GM18517 (cell line): Measurements from ENCODE around the gene BMERB1.

Experiments used
- ATAC-seq: cut with Tn5 transposase; IDR thresholded peaks from one replicate; pipeline ENCODE4 v1.9.1; 2021; ENCODE audit warnings: mild to moderate bottlenecking, moderate library complexity; ENCODE audit not compliant: unreplicated experiment

The BMERB1 gene

GRCh38 chr16:15581127-15581815, 146.9 kb downstream of the BMERB1 start:
- ATAC-seq = no peak

DNA sequence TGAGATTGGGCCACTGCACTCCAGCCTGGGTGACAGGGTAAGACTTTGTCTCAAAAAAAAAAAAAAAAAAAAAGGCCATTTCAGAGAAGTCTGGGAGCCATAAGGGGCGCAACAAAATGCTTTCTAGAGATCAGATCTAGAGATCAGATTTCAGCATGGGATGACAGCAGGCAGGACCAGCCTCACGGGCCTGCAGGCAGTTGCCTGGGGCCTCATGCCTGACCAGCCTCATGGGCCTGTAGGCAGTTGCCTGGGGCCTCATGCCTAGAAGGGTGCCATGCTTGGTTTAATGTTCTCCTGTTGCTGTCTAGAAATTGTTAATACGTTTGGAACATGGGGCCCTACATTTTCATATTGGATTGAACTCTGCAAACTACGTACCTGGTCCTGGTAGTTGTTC, 149.1 kb downstream of the BMERB1 start:
- ATAC-seq = no peak

GRCh38 chr16:15585956-15586355, 151.6 kb downstream of the BMERB1 start:
- no peak for ATAC-seq

DNA sequence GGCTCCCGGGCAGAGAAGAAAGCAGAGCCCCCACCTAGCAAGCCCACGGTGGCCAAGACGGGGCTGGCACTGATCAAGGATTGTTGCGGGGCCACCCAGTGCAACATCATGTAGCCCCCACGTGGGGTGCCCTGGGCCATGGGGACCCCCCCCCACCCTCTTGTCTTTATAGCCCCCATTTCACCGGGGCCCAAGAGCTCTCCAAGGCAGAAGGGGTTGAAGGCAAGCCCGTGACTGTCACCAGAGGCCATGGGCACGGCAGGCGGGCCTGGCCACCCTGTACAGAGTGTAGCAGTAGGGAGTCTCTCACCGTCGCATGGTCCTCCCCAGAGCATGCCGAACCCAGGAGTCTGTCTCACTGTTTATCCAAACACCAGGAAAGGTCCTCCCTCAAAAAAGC, 152.3 kb downstream of the BMERB1 start:
- ATAC-seq = no peak

- no peak for ATAC-seq
Measured at GRCh38 chr16:15587152-15587825, 152.9 kb downstream of the BMERB1 start.

GRCh38 chr16:15592324-15592723, 157.9 kb downstream of the BMERB1 start:
- no peak for ATAC-seq

- ATAC-seq = no peak
Measured at GRCh38 chr16:15593235-15593634, 158.8 kb downstream of the BMERB1 start.

DNA sequence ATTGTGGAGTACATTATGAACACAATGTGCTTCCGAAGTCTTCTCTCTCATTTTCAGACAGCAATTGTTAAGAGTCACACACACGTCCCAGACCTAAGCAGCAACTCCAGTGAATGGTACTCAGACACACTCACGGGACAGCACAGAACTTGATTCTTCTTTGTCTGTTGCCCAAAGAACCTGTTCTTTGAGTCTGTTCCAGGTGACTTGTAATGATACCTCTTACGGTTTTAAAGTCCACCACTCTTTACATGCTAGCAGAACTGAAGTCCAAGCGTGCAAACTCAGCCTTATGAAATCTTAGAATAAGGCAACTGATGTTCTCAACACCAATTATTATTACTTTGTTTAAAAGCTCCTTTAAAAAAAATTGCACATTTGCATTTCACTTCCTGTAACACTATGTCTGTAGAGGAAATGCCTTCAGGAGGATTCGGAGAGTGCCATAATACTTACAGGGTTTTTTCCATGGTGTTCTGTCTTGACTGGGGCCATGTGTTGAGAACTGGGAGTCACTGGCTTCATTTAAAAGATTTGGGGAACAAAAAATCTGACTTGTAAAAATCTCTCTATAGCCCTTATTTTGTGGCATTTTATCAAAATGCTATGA, 160.4 kb downstream of the BMERB1 start:
- no peak for ATAC-seq

- ATAC-seq = no peak
Measured at GRCh38 chr16:15597135-15597534, 162.7 kb downstream of the BMERB1 start.

- ATAC-seq = no peak
Measured at GRCh38 chr16:15597822-15598647, 163.6 kb downstream of the BMERB1 start.

DNA sequence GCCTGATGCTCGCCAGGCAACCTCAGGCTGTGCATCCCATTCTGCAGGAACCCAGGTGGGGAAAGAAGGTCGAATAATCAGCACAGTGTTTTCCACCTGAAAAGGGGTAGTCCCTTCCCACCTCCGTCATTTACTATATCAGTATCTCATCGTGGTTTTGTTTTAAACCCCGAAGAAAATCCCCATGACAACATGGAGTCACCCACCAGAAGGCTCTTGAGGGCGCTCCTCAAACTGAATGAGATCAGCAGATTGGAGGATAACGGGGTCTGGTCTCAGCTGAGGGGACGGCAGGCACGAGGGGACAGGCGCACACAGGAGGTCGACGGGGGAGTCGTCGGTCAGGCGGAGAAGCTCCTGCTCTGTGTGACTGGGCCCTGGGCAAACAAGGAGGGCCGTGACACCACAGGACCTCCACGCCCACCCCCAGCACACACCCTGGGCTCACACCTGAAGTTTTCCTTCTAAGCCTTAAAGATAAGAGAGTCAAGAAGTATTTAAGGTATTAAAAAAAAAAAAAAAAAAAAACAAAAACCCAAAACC, 164.3 kb downstream of the BMERB1 start:
- ATAC-seq = no peak

- ATAC-seq = no peak
Measured at GRCh38 chr16:15599303-15600070, 165.1 kb downstream of the BMERB1 start.

DNA sequence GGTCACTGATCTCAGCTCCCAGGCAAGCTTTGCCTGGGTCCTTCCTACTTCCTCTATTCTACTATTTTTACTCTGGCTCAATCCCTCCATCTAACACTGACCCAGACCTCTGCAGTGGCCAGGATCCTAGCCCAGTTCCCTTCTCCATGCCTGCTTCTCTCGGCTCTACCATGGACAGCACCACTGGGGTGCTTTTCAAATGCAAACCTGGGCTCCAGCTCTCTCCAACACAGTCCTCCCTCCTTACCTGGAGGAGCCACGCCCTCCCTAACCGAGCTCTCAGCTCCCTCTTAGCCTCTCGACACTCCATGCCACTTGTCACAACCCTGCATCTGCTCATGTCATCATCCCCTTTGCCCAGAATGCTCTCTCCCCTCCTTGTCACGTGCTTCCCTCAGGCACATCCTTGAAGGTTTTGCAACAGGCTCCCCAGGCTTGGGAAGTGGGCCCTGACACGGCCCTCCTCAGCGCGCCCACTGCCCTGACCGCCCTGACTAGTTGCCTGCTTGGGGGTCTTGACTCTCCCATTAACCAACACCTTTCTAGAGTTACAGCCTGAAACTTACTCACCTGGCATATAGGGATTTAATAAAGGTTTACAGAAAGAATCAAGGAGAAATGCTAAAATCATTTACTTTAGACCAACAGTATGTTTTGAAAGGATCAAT, 167.0 kb downstream of the BMERB1 start:
- no peak for ATAC-seq

DNA sequence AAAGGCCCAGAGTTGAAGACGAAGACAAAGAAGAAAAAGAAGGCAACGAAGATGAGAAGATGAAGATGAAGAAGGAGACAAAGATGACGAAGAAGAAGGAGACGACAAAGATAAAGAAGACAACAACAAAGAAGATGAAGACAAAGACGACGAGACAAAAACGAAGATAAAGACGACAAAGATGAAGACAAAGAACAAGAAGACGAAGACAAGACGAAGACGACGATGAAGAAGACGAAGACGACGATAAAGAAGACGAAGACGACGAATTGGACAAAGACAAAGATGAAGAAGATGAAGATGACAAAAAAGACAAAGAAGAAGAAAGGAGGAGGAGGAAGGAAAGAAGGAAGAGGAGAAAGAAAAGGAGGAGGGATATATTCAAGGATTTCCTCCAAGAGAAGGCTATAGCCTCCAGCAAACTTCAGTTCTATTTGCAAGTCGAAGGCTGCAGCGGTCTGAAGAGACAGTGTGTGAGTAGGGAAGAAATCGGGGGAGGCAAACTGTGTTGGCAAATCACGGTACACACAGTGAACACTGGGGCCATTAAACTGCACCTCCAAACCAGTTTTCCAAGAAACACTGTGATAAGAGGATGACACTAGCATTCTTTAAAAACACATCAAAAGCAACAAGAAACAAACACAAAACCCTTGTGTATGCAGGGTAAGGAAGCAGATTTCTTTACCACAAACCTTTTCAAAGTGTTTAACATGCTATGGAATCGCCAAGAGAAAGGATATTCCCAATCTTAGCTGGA, 168.1 kb downstream of the BMERB1 start:
- ATAC-seq = no peak

DNA sequence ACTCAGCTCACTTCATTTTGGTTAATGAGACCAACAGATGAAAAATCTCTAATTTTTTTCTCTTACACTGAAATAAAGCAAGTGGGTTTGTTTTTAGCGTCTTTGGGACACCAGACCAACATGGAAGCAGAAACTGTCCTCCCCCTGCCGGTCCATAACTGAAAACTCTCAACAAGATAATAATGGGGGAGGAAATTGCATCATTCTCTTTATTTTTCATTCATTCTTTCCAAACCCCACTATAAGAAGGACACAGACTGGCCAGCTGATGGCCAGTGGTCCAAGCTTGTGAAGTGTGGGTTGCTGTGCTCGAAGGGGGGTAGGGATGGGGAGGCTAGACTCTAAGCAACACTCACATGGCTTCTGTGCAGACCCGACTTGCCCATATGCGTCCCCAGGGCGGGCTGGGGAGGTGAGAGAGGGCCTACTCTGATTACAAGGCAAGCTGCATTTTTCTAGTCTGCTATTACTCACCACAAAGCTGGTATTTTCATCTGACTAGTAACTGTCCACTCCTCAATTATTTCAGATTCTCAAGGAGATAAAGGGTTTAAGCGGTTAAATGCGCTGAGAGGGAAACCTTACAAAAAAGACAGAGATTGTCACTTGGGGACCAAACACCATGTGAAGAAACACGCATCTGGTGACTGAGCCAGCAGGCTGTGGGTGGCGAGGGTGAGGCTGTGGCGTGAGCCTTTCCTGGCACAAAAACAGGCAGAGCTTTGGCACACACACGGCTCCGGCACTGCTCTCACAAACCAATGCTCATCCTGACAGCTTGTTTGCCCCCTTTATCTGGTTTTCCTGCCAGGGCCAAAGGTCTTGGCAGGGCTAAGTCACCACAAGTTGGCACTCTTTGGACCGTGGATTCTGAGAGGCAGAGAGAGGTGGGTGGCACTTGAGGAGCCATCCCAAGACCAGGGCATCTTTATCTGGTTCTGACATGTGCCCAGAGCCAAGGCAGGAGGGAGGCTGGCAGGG, 170.4 kb downstream of the BMERB1 start:
- no peak for ATAC-seq

GRCh38 chr16:15605839-15606517, 171.6 kb downstream of the BMERB1 start:
- ATAC-seq = no peak

GRCh38 chr16:15606518-15607220, 172.3 kb downstream of the BMERB1 start:
- no peak for ATAC-seq
